Activated T-cell treated with anti-CD3 and anti-CD28 coated beads, Interleukin-2, amount 50 U/mL, for 24 hours (primary cell): ENCODE measurements around the gene TXN2.
"Not testable (repeated sequence)": the region's sequence is repeated elsewhere in the genome, so short reads cannot be mapped to it uniquely, and the experiment has no call there.

Experiments
- DNase-seq: peaks from one replicate; pipeline ENCODE4 v3.0.0-alpha.2; 2020
- H3K27ac Mint-ChIP-seq: 2 replicates; pipeline ENCODE4 v1.8.0; 2020; ENCODE audit warnings: mild to moderate bottlenecking, mixed read lengths
- H3K27me3 Mint-ChIP-seq: 2 replicates; pipeline ENCODE4 v1.8.0; 2020; ENCODE audit warnings: mixed read lengths
- H3K36me3 Mint-ChIP-seq: 2 replicates; pipeline ENCODE4 v1.8.0; 2020; ENCODE audit warnings: low read depth, mixed read lengths
- H3K4me1 Mint-ChIP-seq: 2 replicates; pipeline ENCODE4 v1.8.0; 2020; ENCODE audit warnings: low read depth, mixed read lengths
- H3K4me3 Mint-ChIP-seq: 2 replicates; pipeline ENCODE4 v1.8.0; 2020; ENCODE audit warnings: mild to moderate bottlenecking, moderate library complexity, mixed read lengths
- H3K9me3 Mint-ChIP-seq: 2 replicates; pipeline ENCODE4 v1.8.0; 2020; ENCODE audit warnings: mixed read lengths

The TXN2 gene

GRCh38 chr22:36454916-36455570 lies 26.4 kb downstream of the TXN2 start:
- peak overlapping the region; percentile 74 for H3K4me3 Mint-ChIP-seq
- peak; percentile 96 for DNase-seq
- peak overlapping the region; percentile 81 for H3K27ac Mint-ChIP-seq
- no peaks in the 10 kb centered on the region for H3K27me3 Mint-ChIP-seq
- no peaks in the 10 kb centered on the region for H3K9me3 Mint-ChIP-seq
- H3K36me3 Mint-ChIP-seq, result no peaks in the 10 kb centered on the region
- peaks cover 44% of the 10 kb centered on the region for H3K4me1 Mint-ChIP-seq

GRCh38 chr22:36453855-36454378 lies 27.5 kb downstream of the TXN2 start:
- H3K27ac Mint-ChIP-seq, result peak overlapping the region; percentile 81
- no peaks in the 10 kb centered on the region for H3K9me3 Mint-ChIP-seq
- H3K4me3 Mint-ChIP-seq, result peak overlapping the region; percentile 74
- DNase-seq, result no peak
- H3K36me3 Mint-ChIP-seq, result no peaks in the 10 kb centered on the region
- peaks cover 48% of the 10 kb centered on the region for H3K4me1 Mint-ChIP-seq
- H3K27me3 Mint-ChIP-seq, result no peaks in the 10 kb centered on the region

- peaks cover 53% of the 10 kb centered on the region for H3K4me1 Mint-ChIP-seq
- H3K27ac Mint-ChIP-seq, result peak overlapping the region; percentile 95
- not testable (repeated sequence) for H3K36me3 Mint-ChIP-seq, H3K27me3 Mint-ChIP-seq, DNase-seq, H3K9me3 Mint-ChIP-seq
- peak overlapping the region; percentile 57 for H3K4me3 Mint-ChIP-seq
Observed at GRCh38 chr22:36452978-36453607, 28.3 kb downstream of the TXN2 start.

GRCh38 chr22:36452250-36452977 lies 29.0 kb downstream of the TXN2 start:
- Mint-ChIP-seq H3K4me3 (peak overlapping the region; percentile 67), H3K36me3 (no peaks in the 10 kb centered on the region), H3K9me3 (no peaks in the 10 kb centered on the region), H3K27me3 (no peaks in the 10 kb centered on the region), H3K4me1 (peaks cover 58% of the 10 kb centered on the region), H3K27ac (peak overlapping the region; percentile 95)
- no peak for DNase-seq

- Mint-ChIP-seq H3K4me1 (peaks cover 54% of the 10 kb centered on the region), H3K4me3 (peak overlapping the region; percentile 67), H3K27ac (peak overlapping the region; percentile 95)
- not testable (repeated sequence) for H3K36me3 Mint-ChIP-seq, H3K9me3 Mint-ChIP-seq, DNase-seq, H3K27me3 Mint-ChIP-seq
Observed at GRCh38 chr22:36450923-36451322, 30.5 kb downstream of the TXN2 start.

GRCh38 chr22:36449596-36450175 lies 31.8 kb downstream of the TXN2 start:
- H3K27ac Mint-ChIP-seq, result no peak overlapping the region
- peaks cover 48% of the 10 kb centered on the region for H3K4me1 Mint-ChIP-seq
- H3K36me3 Mint-ChIP-seq, result no peaks in the 10 kb centered on the region
- no peaks in the 10 kb centered on the region for H3K9me3 Mint-ChIP-seq
- H3K4me3 Mint-ChIP-seq, result no peak overlapping the region
- H3K27me3 Mint-ChIP-seq, result no peaks in the 10 kb centered on the region
- DNase-seq, result no peak

GRCh38 chr22:36447632-36448031 lies 33.8 kb downstream of the TXN2 start:
- DNase-seq, result no peak
- Mint-ChIP-seq H3K9me3 (no peaks in the 10 kb centered on the region), H3K4me1 (peaks cover 40% of the 10 kb centered on the region), H3K27me3 (no peaks in the 10 kb centered on the region), H3K4me3 (no peak overlapping the region), H3K36me3 (no peaks in the 10 kb centered on the region), H3K27ac (no peak overlapping the region)

GRCh38 chr22:36445158-36445668 lies 36.2 kb downstream of the TXN2 start:
- peak overlapping the region; percentile 47 for H3K27ac Mint-ChIP-seq
- no peaks in the 10 kb centered on the region for H3K9me3 Mint-ChIP-seq
- H3K4me1 Mint-ChIP-seq, result peaks cover 28% of the 10 kb centered on the region
- no peak overlapping the region for H3K4me3 Mint-ChIP-seq
- DNase-seq, result no peak
- no peaks in the 10 kb centered on the region for H3K36me3 Mint-ChIP-seq
- no peaks in the 10 kb centered on the region for H3K27me3 Mint-ChIP-seq

- Mint-ChIP-seq H3K4me1 (peaks cover 34% of the 10 kb centered on the region), H3K4me3 (no peak overlapping the region), H3K27ac (no peak overlapping the region), H3K27me3 (no peaks in the 10 kb centered on the region), H3K9me3 (no peaks in the 10 kb centered on the region), H3K36me3 (no peaks in the 10 kb centered on the region)
- no peak for DNase-seq
Observed at GRCh38 chr22:36443198-36443770, 38.2 kb downstream of the TXN2 start.

- H3K27me3 Mint-ChIP-seq, result no peaks in the 10 kb centered on the region
- no peaks in the 10 kb centered on the region for H3K36me3 Mint-ChIP-seq
- H3K4me3 Mint-ChIP-seq, result no peak overlapping the region
- no peaks in the 10 kb centered on the region for H3K9me3 Mint-ChIP-seq
- H3K27ac Mint-ChIP-seq, result no peak overlapping the region
- H3K4me1 Mint-ChIP-seq, result peaks cover 32% of the 10 kb centered on the region
- no peak for DNase-seq
Observed at GRCh38 chr22:36442506-36443197, 38.8 kb downstream of the TXN2 start.

- H3K4me3 Mint-ChIP-seq, result no peak overlapping the region
- H3K4me1 Mint-ChIP-seq, result peaks cover 43% of the 10 kb centered on the region
- peak overlapping the region; percentile 58 for H3K27ac Mint-ChIP-seq
- no peak for DNase-seq
- H3K36me3 Mint-ChIP-seq, result no peaks in the 10 kb centered on the region
- no peaks in the 10 kb centered on the region for H3K27me3 Mint-ChIP-seq
- no peaks in the 10 kb centered on the region for H3K9me3 Mint-ChIP-seq
Observed at GRCh38 chr22:36440429-36441002, 40.9 kb downstream of the TXN2 start.

GRCh38 chr22:36439481-36440271 lies 41.8 kb downstream of the TXN2 start:
- no peaks in the 10 kb centered on the region for H3K27me3 Mint-ChIP-seq
- no peak for DNase-seq
- no peaks in the 10 kb centered on the region for H3K36me3 Mint-ChIP-seq
- H3K4me1 Mint-ChIP-seq, result peaks cover 51% of the 10 kb centered on the region
- H3K27ac Mint-ChIP-seq, result peak overlapping the region; percentile 58
- H3K9me3 Mint-ChIP-seq, result no peaks in the 10 kb centered on the region
- H3K4me3 Mint-ChIP-seq, result no peak overlapping the region
